Activated naive CD4-positive, alpha-beta T cell treated with anti-CD3 and anti-CD28 coated beads, Interleukin-2, amount 50 U/mL, for 24 hours (primary cell): Measurements from ENCODE around the gene TFDP2.

Source experiments
- H3K27ac Mint-ChIP-seq: one replicate; pipeline ENCODE4 v1.8.0; 2021; ENCODE audit warnings: mild to moderate bottlenecking, mixed read lengths
- H3K27me3 Mint-ChIP-seq: one replicate; pipeline ENCODE4 v1.8.0; 2021; ENCODE audit warnings: mixed read lengths
- H3K36me3 Mint-ChIP-seq: one replicate; pipeline ENCODE4 v1.8.0; 2021; ENCODE audit warnings: mixed read lengths
- H3K4me1 Mint-ChIP-seq: one replicate; pipeline ENCODE4 v1.8.0; 2021; ENCODE audit warnings: mixed read lengths
- H3K4me3 Mint-ChIP-seq: one replicate; pipeline ENCODE4 v1.8.0; 2021; ENCODE audit warnings: mild to moderate bottlenecking, mixed read lengths
- H3K9me3 Mint-ChIP-seq: one replicate; pipeline ENCODE4 v1.8.0; 2021; ENCODE audit warnings: mixed read lengths

TFDP2 gene

DNA sequence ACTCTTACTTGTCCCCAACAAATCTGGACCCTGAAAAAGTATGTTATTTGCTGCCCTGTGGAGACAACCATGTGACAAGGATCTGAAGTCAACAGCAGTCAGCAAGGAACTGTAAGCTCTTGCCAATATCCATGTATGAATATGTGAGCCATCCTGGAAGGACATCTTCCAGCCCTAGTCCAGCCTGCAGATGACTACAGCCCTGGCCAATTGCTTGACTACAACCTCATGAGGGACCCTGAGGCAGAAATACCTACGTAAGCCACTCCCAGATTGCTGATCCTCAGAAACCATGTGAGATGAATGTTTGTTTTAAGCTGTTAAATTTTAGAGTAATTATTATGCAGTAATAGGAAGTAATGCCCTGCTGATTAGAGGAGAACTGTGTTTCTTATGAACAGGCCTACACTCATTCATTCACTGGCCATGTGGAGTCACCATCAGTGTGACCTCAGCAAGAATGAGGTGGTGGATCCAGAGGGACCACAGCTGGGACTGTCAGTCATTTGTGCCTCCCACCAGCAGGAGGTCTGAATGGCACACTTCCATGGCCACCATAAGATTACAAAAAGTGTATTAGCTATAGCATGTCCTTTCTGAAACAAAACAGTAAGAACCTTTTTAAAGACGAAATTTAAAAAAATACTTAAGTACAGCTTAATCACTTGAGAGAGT lies 92.6 kb downstream of the TFDP2 start:
- no peaks in the 10 kb centered on the region for H3K27me3 Mint-ChIP-seq
- peaks cover 11% of the 10 kb centered on the region for H3K36me3 Mint-ChIP-seq
- no peaks in the 10 kb centered on the region for H3K9me3 Mint-ChIP-seq
- no peak overlapping the region for H3K27ac Mint-ChIP-seq
- no peak overlapping the region for H3K4me3 Mint-ChIP-seq
- peaks cover 5% of the 10 kb centered on the region for H3K4me1 Mint-ChIP-seq

DNA sequence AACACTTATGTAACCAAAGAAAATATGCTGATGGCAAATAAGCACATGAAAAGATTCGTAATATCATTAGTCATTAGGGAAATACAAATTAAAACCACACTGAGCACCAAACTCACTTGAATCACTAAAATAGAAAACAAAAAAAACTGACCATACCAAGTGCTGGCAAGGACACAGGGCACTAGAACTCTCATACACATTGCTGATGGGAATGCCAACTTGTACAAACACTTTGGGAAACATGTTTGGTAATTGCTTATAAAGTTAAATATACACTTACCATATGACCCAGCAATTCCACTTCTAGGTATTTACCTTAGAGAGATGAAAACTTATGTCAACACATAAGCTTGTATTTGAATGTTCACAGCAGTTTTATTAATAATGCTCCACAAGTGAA lies 95.5 kb downstream of the TFDP2 start:
- Mint-ChIP-seq H3K4me1 (peaks cover 5% of the 10 kb centered on the region), H3K36me3 (peaks cover 9% of the 10 kb centered on the region), H3K27ac (no peak overlapping the region), H3K27me3 (no peaks in the 10 kb centered on the region), H3K4me3 (no peak overlapping the region), H3K9me3 (no peaks in the 10 kb centered on the region)

DNA sequence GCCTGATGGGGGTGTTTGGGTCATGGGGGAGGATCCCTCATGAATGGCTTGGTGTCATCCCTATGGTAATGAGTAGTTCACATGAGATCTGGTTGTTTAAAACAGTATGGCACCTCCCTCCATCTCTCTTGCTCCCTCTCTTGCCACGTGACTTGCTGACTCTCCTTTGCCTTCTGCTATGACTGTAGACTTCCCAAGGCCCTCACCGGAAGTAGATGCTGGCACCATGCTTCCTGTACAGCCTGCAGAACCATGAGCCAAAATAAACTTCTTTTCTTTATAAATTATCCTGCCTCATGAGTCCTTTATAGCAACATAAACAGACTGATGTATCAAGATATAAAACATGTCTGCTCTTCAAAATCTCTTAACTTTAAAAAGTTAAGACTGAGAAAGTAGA lies 96.1 kb downstream of the TFDP2 start:
- Mint-ChIP-seq H3K27ac (no peak overlapping the region), H3K4me1 (peaks cover 5% of the 10 kb centered on the region), H3K27me3 (no peaks in the 10 kb centered on the region), H3K36me3 (peaks cover 9% of the 10 kb centered on the region), H3K9me3 (no peaks in the 10 kb centered on the region), H3K4me3 (no peak overlapping the region)

DNA sequence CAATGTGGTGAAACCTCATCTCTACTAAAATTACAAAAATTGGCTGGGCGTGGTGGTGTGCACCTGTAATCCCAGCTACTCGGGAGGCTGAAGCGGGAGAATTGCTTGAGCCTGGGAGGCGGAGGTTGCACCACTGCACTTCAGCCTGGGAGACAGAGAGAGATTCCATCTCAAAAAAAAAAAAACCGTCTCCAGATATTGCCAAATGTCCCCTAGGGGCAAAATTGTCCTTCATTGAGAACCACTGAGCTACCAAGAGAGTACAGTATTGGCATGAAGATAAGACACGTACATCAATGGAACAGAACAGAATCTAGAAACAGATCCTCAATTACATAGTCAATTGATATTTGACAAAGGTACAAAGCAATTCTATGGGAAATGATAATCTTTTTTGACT lies 98.0 kb downstream of the TFDP2 start:
- Mint-ChIP-seq H3K9me3 (no peaks in the 10 kb centered on the region), H3K36me3 (peaks cover 9% of the 10 kb centered on the region), H3K27me3 (no peaks in the 10 kb centered on the region), H3K4me1 (peaks cover 5% of the 10 kb centered on the region), H3K27ac (no peak overlapping the region), H3K4me3 (no peak overlapping the region)

DNA sequence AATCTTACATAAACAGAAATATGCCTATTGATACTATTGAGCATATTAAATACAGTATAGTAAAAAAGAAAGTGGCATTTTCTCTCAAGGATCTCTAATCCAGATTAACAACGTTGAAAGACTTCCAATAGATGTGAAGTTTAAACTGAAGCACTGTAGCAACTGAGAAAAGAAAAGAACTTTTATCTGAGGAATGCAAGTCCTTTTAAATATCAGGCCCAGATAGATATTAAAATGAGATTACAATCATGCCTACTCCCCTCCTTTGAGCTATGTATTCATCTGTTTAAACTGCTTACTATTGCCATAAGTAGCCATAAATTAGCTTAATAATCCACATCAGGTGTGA lies 102.3 kb downstream of the TFDP2 start:
- Mint-ChIP-seq H3K36me3 (peaks cover 5% of the 10 kb centered on the region), H3K27ac (no peak overlapping the region), H3K4me1 (no peaks in the 10 kb centered on the region), H3K9me3 (no peaks in the 10 kb centered on the region), H3K27me3 (no peaks in the 10 kb centered on the region), H3K4me3 (no peak overlapping the region)

DNA sequence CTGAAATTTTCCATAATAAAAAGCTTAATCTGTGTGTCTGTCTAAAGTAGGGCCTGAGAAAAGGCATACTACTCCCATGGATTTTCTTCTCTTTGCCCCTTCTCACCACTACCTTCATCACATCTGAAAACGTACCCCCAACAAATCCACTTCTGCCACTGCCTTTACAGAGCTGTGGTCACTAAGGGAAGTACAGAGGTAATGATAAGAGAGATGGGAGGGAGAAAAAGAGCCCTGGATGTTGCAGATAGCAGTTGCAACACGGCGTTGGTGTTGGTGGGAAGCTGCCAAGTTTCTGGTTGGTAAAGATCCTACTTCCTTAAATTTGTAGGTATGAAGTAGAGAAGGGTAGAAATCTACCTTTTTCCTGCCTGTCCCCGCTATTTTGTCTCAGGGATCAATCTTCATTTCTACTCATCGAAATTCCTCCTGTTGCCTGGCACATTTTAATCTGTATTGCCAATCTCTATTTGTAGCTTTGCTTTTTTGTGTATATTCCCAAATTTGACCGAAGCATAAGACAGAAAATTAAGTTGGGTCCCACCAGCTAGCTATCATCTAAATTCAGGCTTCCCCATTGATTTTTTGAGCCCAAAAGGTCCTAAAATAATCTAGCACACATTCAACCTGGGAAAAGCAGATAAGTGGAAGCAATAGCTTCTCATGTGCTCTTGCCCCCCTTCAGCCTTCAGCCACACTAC lies 102.9 kb downstream of the TFDP2 start:
- H3K27me3 Mint-ChIP-seq = no peaks in the 10 kb centered on the region
- H3K27ac Mint-ChIP-seq = no peak overlapping the region
- H3K4me3 Mint-ChIP-seq = no peak overlapping the region
- H3K9me3 Mint-ChIP-seq = no peaks in the 10 kb centered on the region
- H3K4me1 Mint-ChIP-seq = no peaks in the 10 kb centered on the region
- peaks cover 3% of the 10 kb centered on the region for H3K36me3 Mint-ChIP-seq

DNA sequence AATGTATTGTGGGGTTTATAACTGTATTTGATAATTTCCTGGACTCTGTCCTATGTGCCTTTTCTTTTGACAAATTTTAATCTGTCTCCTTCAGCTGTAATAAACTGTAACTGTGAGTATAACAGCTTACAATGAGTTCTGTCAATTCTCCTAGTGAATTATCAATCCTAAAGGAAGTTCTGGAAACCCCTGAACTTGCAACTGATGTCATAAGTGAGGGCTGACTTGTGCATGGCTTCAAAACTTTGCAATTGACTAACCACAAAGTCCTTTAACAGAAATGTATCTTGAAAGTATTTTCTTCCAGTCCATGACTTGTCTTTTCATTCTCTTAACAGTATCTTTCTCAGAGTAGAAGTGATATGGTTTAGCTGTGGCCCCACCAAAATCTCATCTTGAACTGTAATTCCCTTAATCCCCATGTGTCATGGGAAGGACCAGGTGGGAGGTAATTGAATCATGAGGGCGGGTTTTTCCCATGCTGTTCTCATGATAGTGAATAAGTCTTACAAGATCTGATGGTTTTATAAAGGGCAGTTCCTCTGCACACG lies 108.3 kb downstream of the TFDP2 start:
- H3K27me3 Mint-ChIP-seq = no peaks in the 10 kb centered on the region
- no peaks in the 10 kb centered on the region for H3K9me3 Mint-ChIP-seq
- no peaks in the 10 kb centered on the region for H3K36me3 Mint-ChIP-seq
- no peak overlapping the region for H3K27ac Mint-ChIP-seq
- H3K4me1 Mint-ChIP-seq = no peaks in the 10 kb centered on the region
- H3K4me3 Mint-ChIP-seq = no peak overlapping the region

DNA sequence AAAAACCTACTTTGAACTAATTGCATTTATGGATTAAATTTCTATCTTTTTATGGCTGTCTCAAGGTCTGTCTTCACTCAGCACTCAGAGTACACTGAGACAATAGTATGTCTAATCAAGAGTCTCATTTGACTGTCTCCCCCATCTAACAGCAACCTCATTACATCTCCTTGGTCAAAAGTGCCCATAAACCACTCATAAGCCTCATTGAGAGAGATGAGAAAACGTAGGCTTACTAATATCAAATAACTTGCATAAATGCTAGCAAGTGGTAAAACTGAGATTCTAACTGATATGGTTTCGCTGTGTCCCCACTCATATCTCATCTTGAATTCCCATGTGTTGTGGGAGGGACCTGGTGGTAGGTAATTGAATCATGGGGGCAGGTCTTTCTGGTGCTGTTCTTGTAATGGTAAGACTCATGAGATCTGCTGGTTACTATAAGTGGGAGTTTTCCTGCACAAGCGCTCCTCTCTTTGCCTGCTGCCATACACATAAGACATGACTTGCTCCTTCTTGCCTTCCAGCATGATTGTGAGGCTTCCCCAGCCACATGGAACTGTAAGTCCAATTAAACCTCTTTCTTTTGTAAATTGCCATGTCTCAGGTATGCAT lies 113.9 kb downstream of the TFDP2 start:
- Mint-ChIP-seq H3K4me3 (no peak overlapping the region), H3K27ac (no peak overlapping the region), H3K4me1 (peaks cover 13% of the 10 kb centered on the region), H3K27me3 (no peaks in the 10 kb centered on the region), H3K36me3 (no peaks in the 10 kb centered on the region), H3K9me3 (no peaks in the 10 kb centered on the region)

DNA sequence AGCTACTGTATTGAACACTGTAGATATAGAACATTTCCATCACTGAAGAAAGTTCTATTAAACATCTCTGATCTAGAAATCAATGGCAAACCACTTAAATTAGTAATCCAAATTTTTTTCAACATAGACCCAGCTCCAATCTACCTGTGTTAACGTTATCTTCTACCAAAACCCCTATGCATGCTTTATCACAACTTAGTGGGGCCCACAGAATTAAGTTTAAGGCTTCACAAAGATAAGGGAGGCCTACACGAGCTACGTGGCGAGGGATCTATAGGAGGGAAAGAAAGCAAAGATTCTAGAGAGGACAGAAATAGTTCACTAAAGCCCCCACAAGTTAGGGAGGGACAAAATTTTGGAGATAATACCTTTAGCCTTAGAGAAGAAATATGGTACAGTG lies 116.1 kb downstream of the TFDP2 start:
- Mint-ChIP-seq H3K27me3 (no peaks in the 10 kb centered on the region), H3K27ac (no peak overlapping the region), H3K36me3 (no peaks in the 10 kb centered on the region), H3K4me3 (no peak overlapping the region), H3K4me1 (peaks cover 27% of the 10 kb centered on the region), H3K9me3 (no peaks in the 10 kb centered on the region)

DNA sequence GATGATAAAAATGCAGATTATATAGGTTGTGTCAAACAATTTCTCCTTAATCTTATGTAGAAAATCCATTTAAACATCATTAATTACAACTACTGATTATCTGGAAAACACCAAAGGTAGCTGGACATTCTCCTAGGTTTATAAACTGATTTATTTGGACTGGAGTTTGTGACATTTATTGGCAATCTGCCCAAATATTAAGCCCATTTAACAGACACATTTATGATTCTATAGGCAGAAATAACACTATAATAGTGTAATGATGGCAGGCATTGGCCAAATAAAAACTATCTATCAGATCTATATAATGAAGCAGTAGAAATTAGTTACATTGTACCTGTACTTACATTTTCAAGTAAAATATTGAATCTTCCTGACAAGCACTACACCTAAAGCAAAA lies 117.8 kb downstream of the TFDP2 start:
- no peak overlapping the region for H3K4me3 Mint-ChIP-seq
- no peaks in the 10 kb centered on the region for H3K27me3 Mint-ChIP-seq
- H3K36me3 Mint-ChIP-seq = no peaks in the 10 kb centered on the region
- H3K9me3 Mint-ChIP-seq = no peaks in the 10 kb centered on the region
- no peak overlapping the region for H3K27ac Mint-ChIP-seq
- H3K4me1 Mint-ChIP-seq = peaks cover 37% of the 10 kb centered on the region

DNA sequence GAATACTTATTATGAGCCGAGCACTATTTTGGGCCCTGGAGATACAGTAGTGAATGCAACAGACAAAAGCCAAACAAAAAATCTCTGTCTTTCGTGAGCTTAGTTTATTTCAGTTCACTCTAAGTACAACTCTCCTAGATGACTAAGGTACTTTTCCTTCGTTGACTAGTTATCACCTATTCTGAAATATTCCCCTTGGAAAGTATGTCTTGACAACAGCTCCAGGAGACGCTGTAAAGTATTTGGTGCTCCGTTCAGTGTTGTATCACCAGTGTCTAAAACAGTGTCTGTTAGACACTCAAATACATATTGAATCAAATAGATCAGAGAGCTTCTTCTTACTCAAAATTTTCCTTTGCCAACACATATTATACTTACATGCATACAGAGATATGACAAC lies 119.6 kb downstream of the TFDP2 start:
- Mint-ChIP-seq H3K9me3 (no peaks in the 10 kb centered on the region), H3K4me3 (no peak overlapping the region), H3K36me3 (no peaks in the 10 kb centered on the region), H3K27me3 (no peaks in the 10 kb centered on the region), H3K27ac (no peak overlapping the region), H3K4me1 (peaks cover 39% of the 10 kb centered on the region)

DNA sequence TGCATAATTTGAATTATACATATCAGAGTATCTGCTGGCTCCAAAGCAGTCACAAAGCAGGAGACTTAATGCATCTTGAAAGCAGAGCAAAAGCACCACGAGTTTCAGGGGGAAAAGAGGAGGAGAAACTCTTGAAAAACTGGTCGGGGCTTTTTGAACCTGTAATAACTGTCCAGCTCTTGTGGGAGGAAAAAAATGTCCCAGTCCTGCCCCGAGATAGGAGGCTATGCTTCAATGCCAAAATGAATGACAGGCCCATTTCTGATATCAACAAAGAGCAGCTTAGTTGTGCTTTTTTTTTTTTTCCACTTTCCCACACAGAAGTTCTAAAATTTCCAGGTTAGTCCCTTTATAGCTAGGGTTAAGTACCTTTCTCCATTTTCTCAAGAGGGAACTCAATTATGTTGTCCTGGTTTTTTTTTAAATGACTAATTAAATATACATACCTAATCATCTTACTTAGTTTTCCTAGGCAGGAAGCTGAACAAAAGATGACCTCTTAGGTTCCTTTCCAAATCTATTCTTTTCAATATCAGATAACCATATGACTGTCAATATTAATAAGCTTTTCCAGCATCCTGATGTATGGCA lies 120.2 kb downstream of the TFDP2 start:
- Mint-ChIP-seq H3K9me3 (no peaks in the 10 kb centered on the region), H3K27ac (no peak overlapping the region), H3K36me3 (no peaks in the 10 kb centered on the region), H3K27me3 (no peaks in the 10 kb centered on the region), H3K4me1 (peaks cover 39% of the 10 kb centered on the region), H3K4me3 (no peak overlapping the region)

DNA sequence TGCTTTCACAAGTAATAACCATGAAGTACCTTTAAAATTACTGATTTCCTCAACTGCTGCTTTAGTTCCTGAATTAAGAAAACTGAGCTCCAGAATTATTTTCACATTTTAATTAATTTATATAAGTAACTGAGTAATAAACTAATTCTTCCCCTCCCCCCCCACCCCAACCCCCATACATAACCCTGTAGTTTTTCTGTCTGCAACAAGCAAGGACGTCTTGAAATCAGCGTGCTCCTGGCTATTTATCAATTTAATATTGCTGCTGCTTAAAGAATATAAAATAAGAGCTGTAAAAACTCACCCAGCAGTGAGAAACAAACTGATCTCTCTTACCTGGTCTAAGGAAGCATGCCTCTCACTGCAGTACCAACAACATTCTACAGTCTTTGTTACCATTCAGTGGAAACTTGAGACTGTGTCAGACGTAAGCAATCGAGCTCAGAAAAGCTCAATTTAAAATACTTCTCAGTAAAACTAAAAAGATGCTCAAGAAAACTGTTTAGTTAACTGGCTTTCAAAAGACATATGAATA lies 121.0 kb downstream of the TFDP2 start:
- H3K27me3 Mint-ChIP-seq = no peaks in the 10 kb centered on the region
- H3K4me3 Mint-ChIP-seq = peak overlapping the region; percentile 93
- H3K9me3 Mint-ChIP-seq = no peaks in the 10 kb centered on the region
- peaks cover 39% of the 10 kb centered on the region for H3K4me1 Mint-ChIP-seq
- peak overlapping the region; percentile 89 for H3K27ac Mint-ChIP-seq
- H3K36me3 Mint-ChIP-seq = no peaks in the 10 kb centered on the region

DNA sequence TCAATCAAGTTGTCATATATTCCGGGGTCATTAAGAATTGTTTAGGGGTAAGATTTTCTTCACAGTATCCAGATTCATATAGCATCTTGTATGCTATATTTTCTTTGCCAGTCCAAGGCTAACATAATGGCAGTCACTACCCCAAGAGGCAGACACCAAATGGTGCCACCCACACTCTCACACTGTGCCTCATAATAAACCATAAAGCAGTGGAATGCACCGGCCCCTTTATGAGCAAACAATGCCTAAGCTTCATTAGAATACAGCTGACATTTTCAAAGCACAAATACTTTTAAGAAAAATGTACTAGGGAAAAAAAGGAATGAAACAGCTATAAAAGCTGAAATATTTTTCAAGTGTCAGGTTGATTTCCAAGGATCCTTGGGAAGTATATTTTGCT lies 121.6 kb downstream of the TFDP2 start:
- Mint-ChIP-seq H3K4me3 (peak overlapping the region; percentile 89), H3K27ac (peak overlapping the region; percentile 73), H3K27me3 (no peaks in the 10 kb centered on the region), H3K36me3 (no peaks in the 10 kb centered on the region), H3K9me3 (no peaks in the 10 kb centered on the region), H3K4me1 (peaks cover 39% of the 10 kb centered on the region)

DNA sequence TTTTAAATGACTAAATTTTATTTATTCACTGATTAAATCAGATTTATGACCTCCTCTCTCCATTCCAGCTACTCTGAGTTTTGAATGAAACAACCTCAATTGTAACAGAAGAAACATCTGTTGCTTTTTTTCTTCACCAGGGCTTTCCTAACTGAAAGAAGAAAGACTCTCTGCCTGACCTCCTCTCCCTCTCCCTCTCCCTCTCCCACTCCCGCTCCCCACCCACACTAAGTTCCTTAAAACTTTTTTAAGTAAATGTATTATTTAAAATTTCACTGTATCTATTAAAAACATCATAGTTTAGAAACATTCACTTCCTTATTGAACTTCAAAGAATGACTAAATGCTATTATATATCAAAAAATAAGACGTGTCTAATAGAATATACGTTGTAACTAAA lies 122.0 kb downstream of the TFDP2 start:
- no peaks in the 10 kb centered on the region for H3K9me3 Mint-ChIP-seq
- no peaks in the 10 kb centered on the region for H3K27me3 Mint-ChIP-seq
- no peaks in the 10 kb centered on the region for H3K36me3 Mint-ChIP-seq
- peak overlapping the region; percentile 73 for H3K27ac Mint-ChIP-seq
- H3K4me3 Mint-ChIP-seq = peak overlapping the region; percentile 89
- peaks cover 38% of the 10 kb centered on the region for H3K4me1 Mint-ChIP-seq

DNA sequence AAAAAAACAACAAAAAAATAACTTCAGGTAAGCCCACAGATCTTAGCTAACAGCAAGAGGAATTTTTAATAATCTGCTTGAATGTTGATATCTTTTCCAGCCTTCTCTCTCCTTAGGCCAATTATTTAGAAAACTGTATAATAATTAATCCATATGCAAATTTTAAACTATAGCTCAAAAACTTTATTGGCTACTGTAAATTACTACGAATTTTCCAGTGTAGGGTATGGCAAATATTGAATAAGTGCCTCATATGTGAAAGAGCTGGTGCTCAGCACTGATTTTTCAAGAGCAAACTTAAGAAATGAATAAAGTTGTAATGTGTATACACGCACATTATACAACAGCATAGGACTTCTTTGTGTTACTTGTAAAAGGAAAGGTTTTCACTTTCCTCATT lies 123.0 kb downstream of the TFDP2 start:
- H3K9me3 Mint-ChIP-seq = no peaks in the 10 kb centered on the region
- H3K4me3 Mint-ChIP-seq = no peak overlapping the region
- H3K27ac Mint-ChIP-seq = peak overlapping the region; percentile 48
- H3K4me1 Mint-ChIP-seq = peaks cover 40% of the 10 kb centered on the region
- H3K27me3 Mint-ChIP-seq = no peaks in the 10 kb centered on the region
- H3K36me3 Mint-ChIP-seq = no peaks in the 10 kb centered on the region
